ENCODE data around the gene SMOC1.

DNA sequence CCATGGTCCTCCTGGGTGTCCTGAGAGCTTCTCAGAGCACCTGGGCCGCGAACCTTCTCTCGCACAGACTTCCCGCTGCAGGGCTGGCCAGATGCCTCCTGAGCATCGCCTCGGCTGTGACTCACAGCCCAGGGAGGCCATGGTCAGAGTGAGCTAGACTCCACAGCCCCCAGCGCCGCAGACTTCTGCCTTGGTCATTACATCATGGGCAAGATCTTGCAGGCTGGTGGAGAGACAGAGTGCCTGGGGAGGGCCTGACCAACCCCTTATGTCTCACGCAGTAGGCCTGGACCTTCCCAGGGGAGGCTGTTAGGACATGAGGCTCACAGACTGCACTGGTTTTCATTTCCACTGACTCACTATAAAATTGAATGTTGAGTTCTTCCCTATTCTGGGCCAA lies 41.8 kb downstream of the SMOC1 start:
- TF ChIP-seq, protein P1, sequence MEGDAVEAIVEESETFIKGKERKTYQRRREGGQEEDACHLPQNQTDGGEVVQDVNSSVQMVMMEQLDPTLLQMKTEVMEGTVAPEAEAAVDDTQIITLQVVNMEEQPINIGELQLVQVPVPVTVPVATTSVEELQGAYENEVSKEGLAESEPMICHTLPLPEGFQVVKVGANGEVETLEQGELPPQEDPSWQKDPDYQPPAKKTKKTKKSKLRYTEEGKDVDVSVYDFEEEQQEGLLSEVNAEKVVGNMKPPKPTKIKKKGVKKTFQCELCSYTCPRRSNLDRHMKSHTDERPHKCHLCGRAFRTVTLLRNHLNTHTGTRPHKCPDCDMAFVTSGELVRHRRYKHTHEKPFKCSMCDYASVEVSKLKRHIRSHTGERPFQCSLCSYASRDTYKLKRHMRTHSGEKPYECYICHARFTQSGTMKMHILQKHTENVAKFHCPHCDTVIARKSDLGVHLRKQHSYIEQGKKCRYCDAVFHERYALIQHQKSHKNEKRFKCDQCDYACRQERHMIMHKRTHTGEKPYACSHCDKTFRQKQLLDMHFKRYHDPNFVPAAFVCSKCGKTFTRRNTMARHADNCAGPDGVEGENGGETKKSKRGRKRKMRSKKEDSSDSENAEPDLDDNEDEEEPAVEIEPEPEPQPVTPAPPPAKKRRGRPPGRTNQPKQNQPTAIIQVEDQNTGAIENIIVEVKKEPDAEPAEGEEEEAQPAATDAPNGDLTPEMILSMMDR (IDR thresholded peaks at IDR 0.05) = no peak
- no peak for TF ChIP-seq ZFX (IDR thresholded peaks at IDR 0.05; ENCODE audit: borderline replicate concordance)
